SJSA1 (cell line): ENCODE measurements around the gene ADGRD1. TPM values are rescaled to one million over a fixed set of nuclear protein-coding genes. Genes with fewer than 3 reads are reported as not detected.

Experiments used
- DNase-seq, 2 experiments: peaks; one replicate each; pipeline ENCODE4 v3.0.0-alpha.2; 2015 to 2020; ENCODE audit warnings: low spot score in 2 of 2, low read depth in 1 of 2
- H3K27ac ChIP-seq: fragments of 250-450 bp; sonication (Bioruptor Pico); 2 replicates; pipeline ENCODE4 v1.5.1; 2020; ENCODE audit warnings: mild to moderate bottlenecking, moderate library complexity
- H3K27me3 ChIP-seq: fragments of 250-450 bp; sonication (Bioruptor Pico); replicated peaks from 2 replicates; pipeline ENCODE4 v1.5.1; 2020; ENCODE audit warnings: mild to moderate bottlenecking, moderate library complexity
- H3K36me3 ChIP-seq: fragments of 250-450 bp; sonication (Bioruptor Pico); 2 replicates; pipeline ENCODE4 v1.5.1; 2020; ENCODE audit warnings: mild to moderate bottlenecking
- H3K4me1 ChIP-seq: fragments of 250-450 bp; sonication (Bioruptor Pico); replicated peaks from 2 replicates; pipeline ENCODE4 v1.6.1; 2021; ENCODE audit warnings: mild to moderate bottlenecking
- H3K4me3 ChIP-seq: fragments of 250-450 bp; sonication (Bioruptor Pico); 2 replicates; pipeline ENCODE4 v1.5.1; 2020; ENCODE audit warnings: mild to moderate bottlenecking
- H3K9me3 ChIP-seq: fragments of 250-450 bp; sonication (Bioruptor Pico); replicated peaks from 2 replicates; pipeline ENCODE4 v1.5.1; 2020; ENCODE audit warnings: mild to moderate bottlenecking
- total RNA-seq: library from RNA; depleted of rRNA; stranded (reverse); fragments of >200 nt; shearing (Covaris generic); gene quantifications from 2 replicates; pipeline ENCODE4 v1.2.3, GENCODE V29; 2014

Gene ADGRD1
- total RNA-seq, 1 experiment from 2014 or later, result 1.0 TPM

DNA sequence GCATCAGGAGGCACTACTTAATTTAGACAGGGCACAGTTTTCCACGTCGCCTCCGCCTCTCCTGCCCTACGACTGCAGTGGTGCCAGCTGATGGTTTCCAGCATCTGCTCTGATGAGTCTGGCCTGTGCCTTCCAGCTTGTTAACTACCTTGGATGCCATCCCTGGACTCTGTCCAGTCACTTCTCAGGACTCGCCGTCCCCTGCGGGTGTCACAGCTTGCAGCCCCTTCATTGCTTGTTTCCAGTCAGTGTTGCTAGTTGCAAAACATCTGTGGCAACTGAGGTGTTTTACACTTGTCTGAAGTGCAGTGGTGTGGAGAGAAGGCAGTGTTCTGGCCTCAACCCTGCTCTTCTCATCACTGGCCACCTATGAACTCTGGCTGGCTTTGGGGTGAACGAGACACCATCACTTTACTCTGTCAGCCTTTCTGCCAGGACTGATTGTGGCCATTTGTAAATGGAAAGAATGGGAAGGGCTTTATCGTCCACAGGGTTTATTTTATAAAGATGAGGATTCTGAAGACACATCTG lies 8.3 kb downstream of the ADGRD1 start:
- DNase-seq, result no peak
- no peak overlapping the region for H3K27ac ChIP-seq
- H3K4me3 ChIP-seq, result no peak overlapping the region
- H3K4me1 ChIP-seq, result no peaks in the 10 kb centered on the region
- no peaks in the 10 kb centered on the region for H3K36me3 ChIP-seq
- H3K27me3 ChIP-seq, result no peaks in the 10 kb centered on the region
- peaks cover 1% of the 10 kb centered on the region; the same call in 1 of the 2 replicates for H3K9me3 ChIP-seq

DNA sequence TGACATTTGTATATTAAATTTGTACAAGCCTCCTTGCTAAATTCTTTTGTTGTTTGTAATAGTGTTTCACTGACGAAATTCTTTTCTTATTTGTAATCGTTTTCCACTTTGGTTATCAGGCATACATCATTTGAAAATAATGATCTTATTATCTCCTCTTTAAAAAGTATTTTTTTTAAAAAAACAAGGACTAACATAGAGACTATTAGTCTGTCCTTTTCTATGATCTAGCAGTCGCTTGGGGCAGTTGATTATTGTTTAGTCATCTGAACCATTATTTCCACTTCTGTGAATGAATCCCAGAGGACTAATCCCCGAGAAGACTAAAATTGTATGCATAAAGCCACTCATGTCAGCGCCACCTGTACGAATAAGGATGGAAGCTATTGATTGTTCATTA lies 11.5 kb downstream of the ADGRD1 start:
- H3K4me1 ChIP-seq, result no peaks in the 10 kb centered on the region
- H3K4me3 ChIP-seq, result no peak overlapping the region
- DNase-seq, result no peak
- no peaks in the 10 kb centered on the region for H3K36me3 ChIP-seq
- no peaks in the 10 kb centered on the region for H3K9me3 ChIP-seq
- no peaks in the 10 kb centered on the region for H3K27me3 ChIP-seq
- no peak overlapping the region for H3K27ac ChIP-seq

DNA sequence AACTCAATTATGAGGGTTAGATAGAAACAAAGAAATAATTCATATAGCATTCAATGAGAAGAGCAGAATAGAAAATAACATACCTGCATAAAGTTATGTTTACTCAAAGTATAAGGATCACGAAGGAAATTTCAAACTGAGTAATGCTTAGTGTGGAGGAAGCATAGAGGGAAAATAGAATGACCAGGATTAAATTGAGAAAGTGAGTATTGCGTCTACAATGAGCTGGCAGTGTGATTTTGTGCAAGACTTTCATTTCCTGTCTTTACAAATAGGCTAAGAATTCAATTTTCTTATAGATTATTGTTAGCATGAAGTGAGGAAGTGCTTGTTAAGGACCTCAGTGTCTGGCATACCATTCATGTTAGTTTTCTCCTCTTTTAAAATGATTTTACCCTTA lies 12.0 kb downstream of the ADGRD1 start:
- Histone ChIP-seq H3K4me1 (no peaks in the 10 kb centered on the region), H3K4me3 (no peak overlapping the region), H3K27ac (no peak overlapping the region), H3K9me3 (no peaks in the 10 kb centered on the region), H3K36me3 (no peaks in the 10 kb centered on the region), H3K27me3 (no peaks in the 10 kb centered on the region)
- DNase-seq, result no peak

DNA sequence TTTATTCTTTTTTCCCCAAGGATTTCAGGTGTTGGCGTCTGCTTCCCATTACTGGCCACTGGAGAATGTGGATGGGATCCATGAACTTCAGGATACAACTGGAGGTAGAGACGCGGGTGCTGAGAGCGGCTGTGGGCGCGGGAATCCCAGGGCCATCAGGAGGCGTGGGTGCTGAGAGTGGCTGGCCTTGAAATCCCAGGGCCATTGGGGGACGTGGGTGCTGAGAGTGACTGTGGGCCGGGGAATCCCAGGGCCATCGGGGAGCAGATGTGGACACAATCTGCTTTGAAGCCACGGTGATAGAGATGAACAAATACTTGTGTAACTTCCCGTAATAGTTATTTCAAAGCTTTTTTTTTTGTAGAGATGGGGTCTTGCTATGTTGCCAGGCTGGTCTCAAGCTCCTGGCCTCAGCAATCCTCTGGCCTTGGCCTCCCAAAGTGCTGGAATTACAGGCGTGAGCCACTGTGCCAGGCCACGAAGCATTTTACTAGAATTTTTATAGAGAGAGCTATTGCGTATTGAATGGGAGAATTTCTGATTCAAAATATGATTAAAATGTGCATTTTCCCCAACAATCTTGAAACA lies 12.8 kb downstream of the ADGRD1 start:
- no peaks in the 10 kb centered on the region for H3K4me1 ChIP-seq
- H3K27me3 ChIP-seq, result no peaks in the 10 kb centered on the region
- no peak overlapping the region for H3K4me3 ChIP-seq
- DNase-seq, result no peak
- H3K36me3 ChIP-seq, result no peaks in the 10 kb centered on the region
- no peaks in the 10 kb centered on the region for H3K9me3 ChIP-seq
- no peak overlapping the region for H3K27ac ChIP-seq

DNA sequence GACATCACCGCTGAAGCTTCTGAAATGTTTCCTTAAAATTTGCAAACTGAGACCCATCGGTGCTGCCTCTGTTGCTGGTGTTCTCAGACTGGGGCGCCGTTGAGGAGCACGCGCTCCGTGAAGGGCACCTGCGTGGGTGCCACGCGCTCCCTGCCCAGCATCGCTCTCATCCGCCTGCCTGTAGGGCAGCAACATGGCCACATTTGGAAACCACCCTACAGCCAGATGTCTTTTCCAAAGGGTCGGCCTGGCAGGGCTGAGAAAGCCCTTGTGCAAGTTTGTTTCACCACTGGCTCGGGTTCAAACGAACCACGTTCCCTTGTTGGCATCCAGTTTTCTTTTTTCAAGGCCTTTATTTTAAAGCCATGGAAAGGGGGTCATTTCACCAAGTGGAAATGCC lies 13.9 kb downstream of the ADGRD1 start:
- DNase-seq, result no peak
- Histone ChIP-seq H3K27ac (no peak overlapping the region), H3K9me3 (no peaks in the 10 kb centered on the region), H3K36me3 (no peaks in the 10 kb centered on the region), H3K27me3 (no peaks in the 10 kb centered on the region), H3K4me1 (no peaks in the 10 kb centered on the region), H3K4me3 (no peak overlapping the region)

DNA sequence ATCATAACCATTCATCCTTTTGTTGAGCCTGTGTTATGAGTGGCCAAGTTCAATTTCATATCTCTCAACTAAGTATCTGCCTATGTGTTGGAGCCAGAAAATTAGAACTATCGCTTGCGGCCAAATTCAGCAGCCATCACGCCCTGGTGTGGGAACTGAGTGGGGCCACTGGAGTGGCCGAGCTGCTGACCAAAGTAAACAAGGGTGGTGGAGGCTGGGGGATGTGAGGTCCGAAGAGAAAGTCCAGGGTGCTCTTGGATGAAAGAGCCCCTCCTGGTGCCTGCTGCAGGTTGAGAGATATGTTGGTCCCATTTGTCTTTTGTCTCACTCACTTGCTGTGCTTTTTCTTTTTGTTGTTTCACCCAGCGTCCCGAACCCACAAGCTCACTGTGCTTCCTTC lies 14.9 kb downstream of the ADGRD1 start:
- H3K36me3 ChIP-seq, result no peaks in the 10 kb centered on the region
- no peaks in the 10 kb centered on the region for H3K9me3 ChIP-seq
- H3K27ac ChIP-seq, result no peak overlapping the region
- DNase-seq, result no peak
- no peak overlapping the region for H3K4me3 ChIP-seq
- H3K27me3 ChIP-seq, result no peaks in the 10 kb centered on the region
- H3K4me1 ChIP-seq, result no peaks in the 10 kb centered on the region

DNA sequence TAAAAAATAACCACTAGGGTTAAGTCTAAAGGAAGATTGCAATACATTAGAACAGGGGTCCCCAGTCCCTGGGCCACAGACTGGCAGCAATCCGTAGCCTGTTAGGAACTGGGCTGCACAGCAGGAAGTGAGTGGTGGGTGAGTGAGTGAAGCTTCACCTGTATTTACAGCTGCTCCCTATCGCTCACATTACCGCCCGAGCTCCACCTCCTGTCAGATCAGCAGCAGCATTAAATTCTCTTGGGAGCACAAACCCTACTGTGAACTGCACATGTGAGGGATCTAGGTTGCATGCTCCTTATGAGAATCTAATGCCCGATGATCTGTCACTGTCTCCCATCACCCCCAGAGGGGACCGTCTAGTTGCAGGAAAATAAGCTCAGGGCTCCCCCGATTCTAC lies 15.5 kb downstream of the ADGRD1 start:
- no peak overlapping the region for H3K27ac ChIP-seq
- H3K9me3 ChIP-seq, result no peaks in the 10 kb centered on the region
- DNase-seq, result no peak
- H3K4me3 ChIP-seq, result no peak overlapping the region
- no peaks in the 10 kb centered on the region for H3K4me1 ChIP-seq
- no peaks in the 10 kb centered on the region for H3K36me3 ChIP-seq
- no peaks in the 10 kb centered on the region for H3K27me3 ChIP-seq

DNA sequence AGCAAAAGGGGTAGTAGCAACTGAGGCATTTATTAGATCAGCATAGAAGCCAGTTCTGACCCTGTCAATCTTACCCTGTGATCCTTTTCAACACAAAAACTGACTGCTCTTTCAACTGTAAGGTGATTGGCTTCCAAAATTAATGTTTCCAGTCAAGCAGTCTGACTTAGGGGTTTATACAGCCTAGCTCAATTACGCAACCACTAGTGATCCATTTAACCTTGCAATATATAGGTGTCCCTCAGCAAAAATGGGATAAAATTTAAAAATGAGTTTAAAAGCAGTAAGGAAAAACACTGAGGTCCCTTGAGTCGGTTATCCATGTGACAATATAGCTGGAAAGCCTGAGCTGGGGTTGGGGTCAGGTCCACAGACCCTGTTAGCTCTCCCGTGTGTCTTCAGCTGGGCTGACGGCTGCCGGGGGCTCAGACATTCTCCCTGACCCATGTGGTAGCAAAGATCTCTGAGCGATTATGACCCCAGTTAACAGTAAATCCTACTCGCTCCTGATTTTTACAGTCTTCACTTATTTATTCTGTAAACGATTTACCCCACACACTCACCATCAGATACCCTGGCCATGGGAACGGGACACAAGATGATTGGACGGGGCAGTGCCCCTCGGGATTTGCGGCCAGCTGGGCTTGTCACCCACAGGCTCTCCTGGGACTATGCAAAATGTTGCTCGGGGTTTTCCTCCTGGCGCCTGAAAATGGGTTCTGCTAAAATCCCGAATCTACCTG lies 16.6 kb downstream of the ADGRD1 start:
- H3K36me3 ChIP-seq, result no peaks in the 10 kb centered on the region
- H3K9me3 ChIP-seq, result no peaks in the 10 kb centered on the region
- H3K27me3 ChIP-seq, result no peaks in the 10 kb centered on the region
- H3K4me3 ChIP-seq, result no peak overlapping the region
- DNase-seq, result no peak
- no peak overlapping the region for H3K27ac ChIP-seq
- no peaks in the 10 kb centered on the region for H3K4me1 ChIP-seq

DNA sequence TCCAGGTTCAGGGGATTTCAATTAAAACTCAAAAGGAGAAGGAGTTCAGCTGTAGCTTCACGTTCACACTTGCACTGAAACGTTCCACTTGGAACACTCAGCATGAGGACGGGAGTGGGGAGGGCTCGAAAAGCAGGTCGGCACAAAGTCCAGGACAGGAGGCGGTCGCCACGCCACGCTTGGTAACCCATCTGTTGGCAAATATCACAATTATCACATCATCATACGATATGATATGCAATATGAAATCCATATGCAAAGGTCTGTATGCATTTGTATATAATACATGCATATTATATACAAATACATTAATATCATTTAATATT lies 17.2 kb downstream of the ADGRD1 start:
- H3K27me3 ChIP-seq, result no peaks in the 10 kb centered on the region
- H3K4me3 ChIP-seq, result no peak overlapping the region
- no peak overlapping the region for H3K27ac ChIP-seq
- H3K4me1 ChIP-seq, result no peaks in the 10 kb centered on the region
- no peaks in the 10 kb centered on the region for H3K9me3 ChIP-seq
- no peak for DNase-seq
- H3K36me3 ChIP-seq, result no peaks in the 10 kb centered on the region

DNA sequence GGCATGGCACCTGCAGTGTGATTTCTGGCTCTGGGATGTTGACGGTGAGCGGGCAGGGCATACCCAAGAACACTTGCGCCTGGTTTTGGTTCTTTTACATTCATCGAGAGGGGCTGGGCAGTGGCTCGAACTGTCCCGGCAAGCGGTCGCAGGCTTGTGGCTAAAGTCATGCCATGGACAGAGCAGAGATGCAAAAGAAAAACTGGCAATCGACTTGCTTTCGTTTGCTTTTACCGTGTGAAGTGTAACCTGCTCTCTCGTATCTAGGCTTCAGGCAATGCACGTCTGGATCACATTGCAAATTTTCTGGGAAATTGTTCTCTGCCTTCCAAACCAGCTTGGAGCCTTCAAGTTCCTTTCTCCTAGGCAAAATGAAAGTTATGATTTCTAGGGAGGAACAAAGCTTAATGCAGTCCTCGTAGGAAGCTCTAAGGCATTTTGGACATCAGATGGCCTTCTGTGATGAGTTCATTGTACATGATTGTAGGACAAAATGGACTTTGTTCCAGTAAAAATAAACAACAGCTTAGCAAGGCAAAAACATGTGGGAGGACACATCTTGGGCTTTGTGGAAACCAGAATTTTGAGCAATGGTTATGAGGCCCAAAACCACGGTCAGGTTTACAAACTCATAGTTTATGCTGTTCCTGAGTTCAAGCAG lies 18.3 kb downstream of the ADGRD1 start:
- no peaks in the 10 kb centered on the region for H3K27me3 ChIP-seq
- no peak overlapping the region for H3K4me3 ChIP-seq
- H3K9me3 ChIP-seq, result no peaks in the 10 kb centered on the region
- no peaks in the 10 kb centered on the region for H3K4me1 ChIP-seq
- H3K36me3 ChIP-seq, result no peaks in the 10 kb centered on the region
- no peak overlapping the region for H3K27ac ChIP-seq
- DNase-seq, result peak in 1 of 2 experiments; percentile 2

DNA sequence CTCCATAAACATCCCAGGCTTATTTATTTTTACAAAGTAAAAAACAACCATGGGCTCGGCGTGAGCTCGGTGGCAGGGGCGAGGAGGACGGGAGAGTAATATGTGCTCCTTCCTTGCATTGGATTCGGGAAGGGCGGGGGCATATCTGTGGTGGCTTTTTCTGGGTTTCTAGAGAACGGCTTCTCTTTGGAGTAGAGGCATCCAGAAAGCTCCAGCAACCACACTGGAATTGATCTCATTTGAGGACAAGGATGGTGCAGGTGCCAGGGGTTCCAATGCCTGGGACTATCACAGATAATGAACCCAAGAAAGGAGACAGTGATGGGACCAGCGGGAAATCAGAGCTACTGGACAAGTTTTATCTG lies 18.9 kb downstream of the ADGRD1 start:
- Histone ChIP-seq H3K27ac (no peak overlapping the region), H3K4me1 (no peaks in the 10 kb centered on the region), H3K9me3 (no peaks in the 10 kb centered on the region), H3K36me3 (no peaks in the 10 kb centered on the region), H3K4me3 (no peak overlapping the region), H3K27me3 (no peaks in the 10 kb centered on the region)
- no peak for DNase-seq

DNA sequence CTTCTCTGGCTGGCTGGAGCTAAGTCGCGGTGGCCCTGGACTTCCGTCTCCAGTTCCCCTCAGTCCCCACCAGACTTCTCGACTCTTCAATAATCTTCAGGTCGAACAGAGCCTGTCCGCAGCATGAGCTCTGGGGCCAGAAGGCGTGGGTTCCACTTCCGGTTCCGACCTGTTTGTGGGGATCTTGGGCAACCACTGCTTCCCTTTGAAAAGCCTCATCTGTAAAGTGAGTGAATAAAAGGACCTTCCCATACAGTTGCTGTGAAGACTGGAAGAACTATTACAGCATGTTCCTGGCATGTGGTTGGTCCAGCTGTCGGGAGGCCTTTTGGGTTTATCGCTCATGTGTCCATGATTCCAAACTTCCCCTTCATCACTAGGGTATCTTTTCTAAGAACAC lies 19.4 kb downstream of the ADGRD1 start:
- Histone ChIP-seq H3K4me3 (no peak overlapping the region), H3K27ac (no peak overlapping the region), H3K27me3 (no peaks in the 10 kb centered on the region), H3K9me3 (no peaks in the 10 kb centered on the region), H3K36me3 (no peaks in the 10 kb centered on the region), H3K4me1 (no peaks in the 10 kb centered on the region)
- DNase-seq, result no peak

DNA sequence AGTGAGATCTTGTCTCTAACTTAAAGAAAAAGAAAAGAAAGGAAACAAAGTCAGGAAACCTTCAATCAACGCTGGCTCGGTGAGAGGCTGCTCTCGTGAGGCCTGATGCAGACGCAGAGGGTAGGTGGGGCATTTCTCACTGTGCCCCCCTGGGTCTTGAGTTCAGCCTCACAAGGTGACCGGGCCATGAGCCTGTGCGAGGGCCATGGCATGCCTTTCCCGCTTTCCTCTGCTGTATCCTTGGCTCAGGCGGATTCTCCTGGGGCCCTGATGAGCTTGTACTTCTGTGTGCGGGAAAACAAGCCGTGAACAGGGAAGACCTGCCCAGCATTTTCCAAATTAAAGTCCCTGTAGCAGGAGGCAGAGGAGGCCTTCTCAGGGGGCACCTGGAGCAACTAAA lies 20.2 kb downstream of the ADGRD1 start:
- no peak overlapping the region for H3K27ac ChIP-seq
- H3K36me3 ChIP-seq, result no peaks in the 10 kb centered on the region
- no peak for DNase-seq
- H3K4me3 ChIP-seq, result no peak overlapping the region
- no peaks in the 10 kb centered on the region for H3K4me1 ChIP-seq
- no peaks in the 10 kb centered on the region for H3K27me3 ChIP-seq
- H3K9me3 ChIP-seq, result no peaks in the 10 kb centered on the region

DNA sequence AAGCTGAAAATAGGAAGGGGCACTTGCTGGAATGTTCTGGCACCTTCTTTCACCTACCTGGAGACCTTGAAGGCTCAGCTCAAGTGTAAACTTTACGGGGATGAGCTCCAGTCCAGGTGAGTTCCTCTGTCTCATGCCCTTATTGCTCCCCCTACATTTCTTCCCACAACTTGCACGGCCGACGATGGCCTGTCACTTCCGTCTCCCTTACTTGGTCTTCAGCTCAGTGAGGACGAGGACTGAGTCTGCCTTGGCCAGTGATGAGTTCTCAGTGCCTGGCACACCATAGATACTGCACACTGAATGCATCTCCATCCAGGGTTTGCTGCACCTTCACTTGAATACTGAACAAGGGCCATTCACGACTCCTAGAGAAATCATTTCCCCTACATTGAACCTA lies 21.4 kb downstream of the ADGRD1 start:
- H3K9me3 ChIP-seq, result no peaks in the 10 kb centered on the region
- H3K4me3 ChIP-seq, result no peak overlapping the region
- H3K4me1 ChIP-seq, result no peaks in the 10 kb centered on the region

More for the DNA sequence above, 21.4 kb downstream of the ADGRD1 start:
- no peak for DNase-seq
- Histone ChIP-seq H3K27me3 (no peaks in the 10 kb centered on the region), H3K36me3 (no peaks in the 10 kb centered on the region), H3K27ac (no peak overlapping the region)
